HG03060 (cell line): Measurements from ENCODE around the gene PIP4P1.
A peak's percentile ranks its signal among the peaks of the same experiment; 100 is the strongest.

Experiments used
- ATAC-seq: cut with Tn5 transposase; IDR thresholded peaks from one replicate; pipeline ENCODE4 v1.9.1; 2021; ENCODE audit warnings: low read depth, moderate number of reproducible peaks; ENCODE audit not compliant: unreplicated experiment

Gene PIP4P1

DNA sequence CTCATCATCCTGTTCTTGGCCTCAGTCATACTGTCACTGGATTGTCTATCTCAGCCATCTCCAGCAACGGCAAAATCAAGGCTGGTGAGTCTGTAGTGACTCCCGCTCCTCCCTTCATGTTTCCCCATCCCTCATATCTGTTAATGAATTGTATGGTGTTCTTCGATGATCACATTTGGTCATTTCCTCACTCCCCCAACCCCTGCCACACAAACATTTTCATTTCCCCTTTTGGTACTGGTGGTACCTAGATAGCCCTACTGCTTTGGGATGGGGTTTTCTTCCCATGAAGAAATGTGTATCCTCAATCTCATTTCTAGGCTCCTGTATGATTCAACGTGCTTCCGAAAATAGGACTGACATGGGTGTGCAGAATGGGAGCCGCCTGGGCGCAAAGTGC is 22.6 kb downstream of the PIP4P1 start:
- no peak for ATAC-seq

DNA sequence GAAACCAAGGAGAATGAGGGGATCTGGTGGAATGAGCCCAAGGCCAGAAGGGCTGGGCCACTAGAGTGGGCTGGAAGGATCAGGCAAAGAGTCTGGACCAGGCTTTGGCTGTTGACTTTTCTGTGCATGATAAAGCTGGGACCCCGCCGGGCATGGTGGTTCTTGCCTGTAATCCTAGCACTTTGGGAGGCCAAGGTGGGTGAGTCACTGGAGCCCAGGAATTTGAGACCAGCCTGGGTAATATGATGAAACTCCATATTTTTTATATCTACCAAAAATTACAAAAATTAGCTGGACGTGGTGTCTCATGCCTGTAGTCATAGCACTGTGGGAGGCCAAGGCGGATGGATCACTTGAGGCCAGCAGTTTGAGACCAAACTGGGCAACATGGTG is 24.9 kb downstream of the PIP4P1 start:
- no peak for ATAC-seq

DNA sequence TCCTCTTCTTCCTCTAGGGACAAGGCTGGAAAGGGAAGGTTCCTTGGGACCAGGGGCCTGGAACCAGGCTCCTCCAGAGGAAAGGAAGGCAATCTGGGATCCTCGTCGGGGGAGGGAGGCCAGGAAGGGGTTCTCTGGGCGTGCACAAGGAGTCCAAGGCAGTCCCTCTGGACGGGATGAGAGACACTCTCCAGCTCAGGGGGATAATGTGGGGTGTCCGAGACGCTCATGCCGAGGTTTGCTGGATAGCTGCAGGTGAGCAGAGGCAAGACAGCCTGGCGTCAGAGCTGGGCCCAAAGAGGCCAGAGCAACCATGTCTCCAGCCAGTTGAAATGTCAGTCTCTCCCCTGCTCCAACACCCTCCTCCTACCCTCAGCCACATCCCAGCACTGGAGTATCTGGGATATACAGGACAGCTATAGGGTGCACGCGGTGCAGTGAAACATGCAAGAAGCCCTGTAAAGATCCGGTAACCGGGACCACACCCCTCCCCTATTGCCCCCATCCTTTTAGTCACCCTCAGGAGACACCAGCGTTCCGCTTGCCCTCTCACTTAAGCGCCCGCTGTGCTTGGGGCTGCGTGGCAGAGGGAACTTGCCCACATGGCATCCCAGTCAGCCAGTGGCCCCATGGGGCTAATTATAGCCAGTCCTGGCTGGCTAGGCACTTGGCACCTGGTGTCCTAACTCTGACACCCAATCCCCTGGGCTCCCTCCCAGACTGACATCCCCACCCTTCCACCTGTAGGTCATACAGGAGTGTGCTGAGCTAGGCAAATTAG is 25.5 kb downstream of the PIP4P1 start, which contains the start of gene KLHL33:
Gene KLHL33 (minus strand): TSS at position 585 of the 781 bp plus-strand sequence. CDS start 355 bp downstream, at position 230.
- ATAC-seq, result no peak

DNA sequence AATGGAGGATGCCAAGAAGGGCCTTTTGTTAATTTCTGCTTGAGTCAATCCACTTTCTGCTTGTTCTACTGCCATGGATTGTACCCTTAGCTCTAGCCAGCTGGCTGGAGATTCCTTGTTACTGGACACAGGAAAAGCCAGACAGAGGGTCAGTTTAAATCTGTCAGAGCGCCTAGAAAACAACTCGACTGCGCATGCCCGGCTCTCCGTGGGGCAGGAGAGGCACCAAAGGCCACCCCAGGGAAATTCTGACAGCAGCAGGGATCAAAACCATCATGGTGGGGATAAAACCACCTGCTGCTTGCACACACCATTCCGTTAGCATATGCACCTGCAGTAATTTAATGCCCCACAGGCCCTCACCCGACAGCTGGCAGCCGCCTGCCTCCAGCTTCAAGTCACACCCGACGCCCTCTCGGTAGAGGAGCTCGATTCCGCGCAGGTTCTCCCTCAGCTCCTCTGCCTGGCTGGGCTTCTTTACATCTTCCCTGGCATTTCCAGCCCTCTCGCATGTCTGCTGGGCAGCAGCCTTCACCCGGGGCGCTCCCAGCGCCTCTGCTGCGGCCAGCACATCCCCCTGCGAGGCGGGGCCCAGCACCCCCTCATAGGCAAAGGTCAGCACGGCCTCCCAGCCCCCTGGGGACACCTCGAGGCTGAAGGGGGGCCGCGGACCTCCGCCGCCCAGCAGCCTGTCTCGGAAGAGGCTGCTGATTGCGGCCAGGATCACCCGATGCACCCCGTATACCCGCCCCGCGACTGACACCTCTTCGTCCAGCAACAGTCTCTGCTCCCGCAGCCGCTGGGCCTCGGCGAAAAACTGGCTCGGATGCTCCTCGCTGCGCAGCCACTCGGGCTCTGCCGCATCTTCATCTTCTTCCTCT is 26.3 kb downstream of the PIP4P1 start:
- ATAC-seq, result no peak

DNA sequence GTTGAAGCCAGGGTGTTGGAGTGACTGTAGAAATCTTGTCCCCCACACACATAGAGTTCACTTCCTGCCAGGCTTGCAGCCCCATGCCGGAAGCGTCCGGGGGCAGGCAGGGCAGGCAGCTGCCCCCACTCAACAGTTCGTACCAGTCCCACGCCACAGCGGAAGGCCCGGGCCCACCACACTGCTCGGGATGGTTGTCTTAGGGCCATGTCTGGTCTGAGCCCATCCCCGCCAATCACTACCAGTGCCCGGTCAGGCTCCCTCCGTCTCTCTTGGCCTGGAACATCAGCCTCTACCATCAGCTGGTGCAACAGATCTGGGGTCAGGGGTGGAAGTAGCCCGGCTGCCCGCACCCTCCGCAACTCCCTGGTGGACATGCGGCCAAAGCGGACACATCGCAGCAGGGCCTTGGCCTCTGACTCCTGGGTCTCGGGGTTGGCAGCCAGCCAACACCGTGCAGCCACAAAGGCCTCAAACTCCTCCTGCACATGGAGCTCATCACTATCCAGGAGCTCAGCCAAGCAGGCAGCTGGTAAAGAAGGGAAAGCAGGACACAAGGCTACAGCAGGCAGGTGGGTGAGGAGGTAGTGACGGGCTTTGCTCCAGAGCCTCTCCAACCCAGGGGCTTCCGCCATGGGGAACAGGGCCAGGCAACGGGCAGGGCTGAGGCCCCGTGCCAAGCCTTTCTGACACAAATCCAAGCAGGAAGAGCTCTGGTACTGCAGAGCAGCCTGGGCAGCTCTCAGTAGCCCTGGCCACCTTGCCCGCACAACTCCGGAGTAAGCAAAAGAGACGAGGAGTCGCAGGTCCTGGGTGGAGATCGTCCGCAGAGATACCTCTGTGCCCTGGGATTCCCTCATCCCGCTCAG is 31.2 kb downstream of the PIP4P1 start:
- ATAC-seq, result no peak

DNA sequence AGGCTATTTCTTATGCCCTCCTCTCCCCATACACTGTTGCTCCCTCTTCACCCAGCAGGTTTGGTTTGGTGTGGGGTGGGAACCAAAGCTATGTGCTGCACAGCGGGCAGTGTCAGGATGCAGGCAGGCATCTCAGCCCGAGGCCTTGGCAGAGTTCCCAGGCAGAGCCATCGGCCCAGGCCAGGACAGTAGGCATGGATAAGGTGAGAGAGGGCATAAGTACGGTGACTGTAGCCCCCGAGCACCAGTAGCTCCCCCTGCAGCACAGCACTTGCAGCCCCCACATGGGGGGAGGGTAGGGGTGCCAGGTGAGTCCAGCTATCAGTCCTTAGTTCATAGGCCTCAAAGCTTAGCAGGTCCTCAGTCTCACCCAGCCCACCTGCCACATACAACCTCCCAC is 32.4 kb downstream of the PIP4P1 start:
- no peak for ATAC-seq

DNA sequence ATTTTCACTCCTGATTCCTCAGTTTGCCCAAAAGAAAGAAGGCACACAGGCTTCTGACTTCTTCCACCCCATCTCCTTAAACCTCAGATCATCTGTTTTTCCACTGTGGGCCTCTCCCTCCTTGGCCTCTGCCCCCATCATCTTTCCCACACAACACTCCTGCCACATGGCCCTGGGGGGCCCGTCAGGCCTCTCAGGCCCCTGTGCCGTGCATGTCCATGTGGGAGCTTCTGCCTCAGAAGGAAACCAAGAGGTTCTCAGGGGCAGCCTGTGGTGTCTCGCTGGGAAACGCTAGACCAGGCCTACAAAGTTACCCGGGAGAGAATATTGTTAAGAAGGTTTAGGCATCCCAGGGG is 33.2 kb downstream of the PIP4P1 start:
- no peak for ATAC-seq

DNA sequence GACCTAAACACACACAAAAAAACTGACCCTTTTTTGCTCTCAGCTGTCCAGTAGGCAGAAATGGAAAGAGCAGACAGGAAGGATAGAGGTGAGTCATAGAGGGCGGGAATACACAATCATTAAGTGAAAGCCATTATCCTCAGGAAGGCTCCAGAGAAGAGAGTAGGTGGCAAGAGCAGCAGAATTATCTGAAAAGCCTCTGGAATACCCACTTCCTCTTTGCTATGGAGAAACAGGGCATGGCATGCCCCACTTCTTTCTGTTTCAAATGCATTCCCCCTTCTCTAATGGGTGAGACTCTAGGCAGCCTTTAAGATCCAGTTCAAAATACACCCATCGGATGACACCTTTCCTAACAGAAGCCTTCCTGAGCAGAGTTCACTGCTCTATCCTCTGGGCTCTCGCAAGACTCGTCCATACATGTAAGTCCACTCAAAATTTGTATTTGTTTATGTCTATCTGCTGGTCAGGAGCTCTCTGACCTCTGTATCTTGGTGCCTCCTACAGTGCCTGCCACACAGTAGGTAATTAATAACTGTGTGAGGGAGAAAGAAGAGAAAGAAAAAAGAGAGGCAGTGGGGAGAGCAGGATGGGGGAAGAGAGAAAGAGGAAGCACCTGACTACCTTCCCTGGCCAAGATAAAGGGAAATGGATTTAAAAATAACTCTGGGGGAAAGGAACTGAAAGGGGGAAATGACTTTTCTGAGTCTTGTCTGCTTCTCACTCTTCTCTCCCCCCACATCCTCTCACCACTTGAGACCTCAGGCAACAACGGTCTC is 33.8 kb downstream of the PIP4P1 start:
- peak; percentile 55 for ATAC-seq

DNA sequence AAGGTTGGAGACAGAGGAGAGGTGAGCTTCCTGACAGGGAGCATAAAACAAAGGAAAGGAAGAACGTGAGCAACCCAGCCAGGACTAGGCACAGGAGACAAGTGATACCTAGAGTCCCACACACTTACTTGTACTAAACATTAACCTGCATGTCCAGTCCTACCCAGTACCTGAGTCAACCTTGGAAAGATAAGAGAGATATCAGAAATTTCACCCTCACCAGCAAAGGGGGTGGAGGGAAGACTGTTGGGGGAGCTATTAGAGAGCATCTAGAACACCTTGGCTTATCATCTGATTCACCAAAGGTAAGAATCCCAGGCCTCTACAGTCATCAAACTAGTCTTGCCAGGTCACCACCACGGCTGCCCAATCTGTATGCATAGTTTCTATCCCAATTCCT is 36.4 kb downstream of the PIP4P1 start:
- no peak for ATAC-seq

DNA sequence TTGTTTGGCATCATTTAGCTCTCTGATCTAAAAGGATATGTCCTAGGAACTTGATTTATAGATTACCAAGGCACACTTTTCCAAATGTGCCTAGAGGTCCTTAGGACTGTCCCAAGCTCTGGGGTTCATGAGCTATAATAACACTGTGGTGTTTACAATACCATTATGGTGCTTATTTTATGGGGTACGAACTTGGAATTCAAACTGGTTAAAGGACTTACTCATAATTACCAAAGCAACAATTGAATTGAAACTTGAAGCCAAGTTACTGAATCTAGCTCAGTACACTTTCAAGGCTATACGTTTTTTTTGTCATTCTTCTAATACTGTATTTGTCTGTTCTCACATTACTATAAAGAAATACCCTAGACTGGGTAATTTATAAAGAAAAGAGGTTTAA is 38.3 kb downstream of the PIP4P1 start:
- ATAC-seq, result no peak

DNA sequence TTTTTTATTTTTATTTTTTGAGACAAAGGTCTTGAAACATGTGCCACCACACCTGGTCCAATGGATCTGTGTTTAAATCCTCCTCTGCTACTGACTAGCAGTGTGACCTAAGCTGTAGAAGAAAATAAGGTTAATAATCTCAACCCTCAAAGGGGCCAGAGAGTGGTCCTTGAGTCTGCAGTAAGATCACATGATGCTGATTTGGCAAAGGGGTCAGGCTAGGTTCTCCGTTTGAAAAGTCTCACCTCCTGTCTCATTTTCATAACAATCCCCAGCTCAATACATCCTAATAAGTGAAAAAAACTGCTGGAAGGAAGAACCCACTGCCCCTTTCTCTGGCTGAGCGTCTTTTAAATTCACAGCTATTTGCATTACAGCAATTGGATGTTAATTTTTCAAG is 40.0 kb downstream of the PIP4P1 start:
- no peak for ATAC-seq

DNA sequence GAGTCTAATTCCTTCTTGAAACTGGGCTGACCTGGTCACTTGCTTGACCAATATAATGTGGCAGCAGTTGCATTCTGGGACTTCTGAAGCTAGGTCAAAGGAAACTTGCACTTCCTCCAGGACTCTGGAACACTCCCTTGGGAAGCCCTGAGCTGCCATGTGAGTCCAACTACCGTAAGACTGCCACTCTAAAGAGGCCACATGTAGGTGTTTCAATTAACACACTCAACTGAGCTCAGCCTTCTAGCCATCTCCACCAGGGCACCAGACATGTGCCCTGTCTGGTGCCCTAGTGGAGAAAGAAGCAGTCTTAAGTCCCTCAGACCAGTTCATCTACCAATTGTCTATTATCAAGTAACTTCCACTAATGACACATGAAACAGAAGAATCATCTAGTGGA is 41.8 kb downstream of the PIP4P1 start:
- ATAC-seq, result no peak

DNA sequence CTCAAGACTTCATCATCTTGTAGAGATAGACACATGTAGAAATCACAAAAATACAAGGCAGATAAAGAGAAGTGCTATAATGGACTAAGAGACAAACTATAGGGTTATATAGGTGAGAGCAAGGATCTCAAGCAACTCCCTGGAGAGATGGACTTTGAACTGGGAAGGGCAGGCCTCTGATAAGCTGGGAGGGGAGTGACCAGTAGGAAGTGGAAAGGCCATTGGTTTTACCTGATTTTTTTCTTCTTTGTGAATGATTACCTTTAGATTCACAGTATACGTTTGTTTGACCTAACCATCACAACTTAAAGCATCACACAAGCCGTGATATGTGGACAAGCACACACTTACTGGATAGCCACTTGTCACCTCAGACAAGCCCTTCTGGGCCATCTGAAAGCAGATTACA is 42.7 kb downstream of the PIP4P1 start:
- ATAC-seq, result no peak

DNA sequence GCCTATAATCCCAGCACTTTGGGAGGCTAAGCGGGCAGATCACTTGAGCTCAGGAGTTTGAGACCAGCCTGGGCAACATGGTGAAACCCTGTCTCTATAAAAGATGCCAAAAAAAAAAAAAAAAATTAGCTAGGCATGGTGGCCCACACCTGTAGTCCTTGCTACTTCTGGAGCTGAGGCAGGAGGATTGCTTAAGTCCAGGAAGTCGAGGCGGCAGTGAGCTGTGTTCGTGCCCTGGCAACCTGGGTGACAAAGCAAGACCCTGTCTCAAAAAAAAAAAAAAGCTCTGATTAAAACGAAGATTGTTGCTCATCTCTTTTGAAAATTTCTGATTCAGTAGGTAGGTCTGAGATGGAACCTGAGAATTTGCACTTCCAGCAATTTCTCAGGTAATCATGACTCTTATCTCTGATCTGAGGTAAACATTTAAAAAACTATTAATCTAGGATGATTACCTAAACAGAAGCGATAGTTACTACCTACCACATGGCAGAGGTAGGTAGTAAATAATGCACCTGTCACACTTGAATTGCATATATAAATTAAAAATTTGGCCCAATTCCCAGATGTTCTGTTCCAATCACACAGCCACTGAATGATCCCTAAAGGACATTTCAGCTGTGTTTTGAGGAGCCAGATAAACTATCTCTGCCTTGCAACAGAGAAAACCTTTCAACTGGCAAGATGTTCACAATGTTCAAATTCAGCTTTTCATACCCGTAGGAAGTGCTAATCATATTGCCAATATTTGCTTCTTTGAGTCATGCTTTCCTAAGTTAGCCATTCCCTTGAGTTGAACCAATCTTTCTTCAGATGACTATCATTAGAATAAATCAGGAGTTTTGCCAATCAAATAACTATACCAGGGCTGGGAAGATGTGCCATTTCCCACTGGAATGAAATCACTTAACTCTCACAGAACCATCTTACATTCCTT is 43.7 kb downstream of the PIP4P1 start:
- ATAC-seq, result no peak

DNA sequence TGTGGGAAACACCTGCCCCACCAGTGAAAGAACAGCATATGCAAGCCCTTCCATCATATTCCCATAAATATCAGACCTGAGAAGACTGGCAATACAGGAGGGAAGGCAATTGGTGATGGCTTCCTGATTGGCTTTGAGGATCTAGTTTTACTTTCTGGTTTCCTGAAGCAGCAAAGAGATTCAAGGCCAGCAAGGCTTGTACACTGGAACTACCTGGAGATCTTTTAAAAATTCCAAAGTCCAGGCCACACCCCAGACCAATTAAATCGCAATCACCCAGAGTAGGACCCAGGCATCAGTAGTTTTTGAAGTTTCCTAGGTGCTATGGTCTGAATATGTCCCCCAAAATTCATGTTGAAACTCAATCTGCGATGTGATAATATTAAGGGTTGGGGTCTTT is 45.0 kb downstream of the PIP4P1 start:
- ATAC-seq, result no peak

DNA sequence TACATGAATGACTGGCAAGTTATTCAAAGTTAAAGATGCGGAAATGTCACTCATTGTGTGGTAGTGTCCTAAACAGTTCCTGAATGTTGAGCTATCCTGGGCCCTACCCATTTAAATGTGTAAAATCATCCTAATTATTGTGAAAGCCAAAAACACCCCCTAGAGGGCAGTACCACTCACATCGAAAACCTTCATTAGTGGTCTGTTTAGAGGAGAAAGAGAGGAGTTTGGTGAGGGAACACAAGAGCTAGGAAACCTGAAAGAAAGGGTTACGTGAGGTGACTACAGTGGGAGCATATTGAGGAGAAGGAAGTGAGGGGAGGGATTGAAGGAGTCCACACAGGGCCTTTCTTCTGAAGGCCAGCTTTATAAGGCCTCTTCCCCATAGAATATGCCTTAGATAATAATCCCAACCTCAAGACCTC is 45.4 kb downstream of the PIP4P1 start:
- ATAC-seq, result no peak

DNA sequence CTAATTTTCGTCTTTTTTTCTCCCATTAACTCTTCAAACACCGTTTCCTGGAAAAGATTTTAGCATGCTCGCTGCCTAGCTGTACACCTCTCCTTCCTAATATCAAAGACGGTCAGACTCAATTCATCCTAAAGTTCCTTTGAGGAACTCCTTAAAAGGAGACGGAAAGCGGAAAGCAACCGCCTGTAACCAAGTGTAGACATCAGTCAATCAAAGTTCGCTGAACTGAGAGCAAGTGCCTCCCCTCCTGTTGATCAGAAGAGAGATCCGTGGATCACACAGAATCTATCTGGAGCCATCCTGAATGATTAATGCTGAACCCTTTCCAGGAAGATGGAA is 47.5 kb downstream of the PIP4P1 start:
- ATAC-seq, result no peak

DNA sequence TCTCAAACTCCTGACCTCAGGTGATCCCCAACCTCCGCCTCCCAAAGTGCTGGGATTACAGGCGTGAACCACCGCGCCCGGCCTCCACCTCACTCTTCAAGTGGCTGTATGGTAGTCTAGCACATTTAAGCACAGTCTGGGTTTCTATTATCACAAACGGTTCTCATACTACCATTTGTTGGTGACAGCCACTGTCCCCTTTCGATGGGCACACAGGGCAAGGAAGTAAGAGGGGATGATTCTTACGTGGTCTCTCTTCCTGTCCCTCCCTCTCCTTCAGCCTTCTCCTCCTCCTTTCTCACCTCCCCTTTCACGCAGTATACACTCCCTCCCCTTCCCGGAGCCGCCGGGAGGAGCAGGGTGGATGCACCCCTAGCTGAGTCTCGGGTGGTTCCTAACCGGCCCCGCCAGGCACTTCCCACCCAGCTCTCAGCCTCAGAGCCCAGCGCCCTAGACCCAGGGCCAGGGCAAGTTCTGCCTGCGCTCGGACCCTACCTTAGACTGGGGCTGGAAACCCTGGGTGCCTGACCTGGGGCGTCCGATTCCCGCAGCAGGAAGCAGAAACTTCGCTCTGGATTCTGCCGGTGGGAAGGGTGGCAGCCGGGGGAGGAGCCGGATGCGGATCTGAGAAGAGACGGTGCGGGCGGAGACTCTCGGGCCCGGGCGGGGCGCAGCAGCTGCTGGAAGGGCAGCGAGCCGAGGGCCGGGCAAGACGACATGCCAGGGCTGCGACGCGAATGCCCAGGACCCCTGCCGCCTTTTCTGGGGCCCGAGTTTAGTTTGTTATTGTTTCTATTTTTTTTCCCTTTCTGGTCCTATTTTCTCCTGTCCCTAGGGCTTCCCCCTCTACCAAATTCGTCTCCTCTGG is 48.1 kb downstream of the PIP4P1 start, which contains the start of gene TEP1:
Gene TEP1 (minus strand): TSS at position 626 of the 868 bp plus-strand sequence. CDS start 5,062 bp downstream, outside the sequence.
- no peak for ATAC-seq
